ENCODE measurements around the gene KLHDC9.
"Not testable (repeated sequence)": the region's sequence is repeated elsewhere in the genome, so short reads cannot be mapped to it uniquely, and the experiment has no call there.

- not testable (repeated sequence) for TF ChIP-seq ESRRA (IDR thresholded peaks at IDR 0.05; ENCODE audit: borderline replicate concordance, low read length); CTCF (IDR thresholded peaks at IDR 0.05); RAD21 (conservative IDR thresholded peaks at IDR 0.05 in 1 of 2, IDR thresholded peaks at IDR 0.05 in 1 of 2); MAFK (IDR thresholded peaks at IDR 0.05; ENCODE audit: partially characterized antibody); CHD2 (IDR thresholded peaks at IDR 0.05; ENCODE audit: low read length, partially characterized antibody)
- TF ChIP-seq, protein P1, sequence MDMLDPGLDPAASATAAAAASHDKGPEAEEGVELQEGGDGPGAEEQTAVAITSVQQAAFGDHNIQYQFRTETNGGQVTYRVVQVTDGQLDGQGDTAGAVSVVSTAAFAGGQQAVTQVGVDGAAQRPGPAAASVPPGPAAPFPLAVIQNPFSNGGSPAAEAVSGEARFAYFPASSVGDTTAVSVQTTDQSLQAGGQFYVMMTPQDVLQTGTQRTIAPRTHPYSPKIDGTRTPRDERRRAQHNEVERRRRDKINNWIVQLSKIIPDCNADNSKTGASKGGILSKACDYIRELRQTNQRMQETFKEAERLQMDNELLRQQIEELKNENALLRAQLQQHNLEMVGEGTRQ (IDR thresholded peaks at IDR 0.05) = not testable (repeated sequence)
- TF ChIP-seq, protein P2, sequence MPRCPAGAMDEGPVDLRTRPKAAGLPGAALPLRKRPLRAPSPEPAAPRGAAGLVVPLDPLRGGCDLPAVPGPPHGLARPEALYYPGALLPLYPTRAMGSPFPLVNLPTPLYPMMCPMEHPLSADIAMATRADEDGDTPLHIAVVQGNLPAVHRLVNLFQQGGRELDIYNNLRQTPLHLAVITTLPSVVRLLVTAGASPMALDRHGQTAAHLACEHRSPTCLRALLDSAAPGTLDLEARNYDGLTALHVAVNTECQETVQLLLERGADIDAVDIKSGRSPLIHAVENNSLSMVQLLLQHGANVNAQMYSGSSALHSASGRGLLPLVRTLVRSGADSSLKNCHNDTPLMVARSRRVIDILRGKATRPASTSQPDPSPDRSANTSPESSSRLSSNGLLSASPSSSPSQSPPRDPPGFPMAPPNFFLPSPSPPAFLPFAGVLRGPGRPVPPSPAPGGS (IDR thresholded peaks at IDR 0.05) = not testable (repeated sequence)
These were observed 17.8 kb downstream of the KLHDC9 start for GRCh38 chr1:161115961-161116360.

Measured in A549 (cell line).